HCT116 (cell line): ENCODE measurements around the gene APOBEC3B.

ENCODE experiments used
- CBX3 ChIP-seq: IDR thresholded peaks from 2 replicates; pipeline ENCODE4 v1.6.1; 2012; ENCODE audit warnings: low read depth
- EZH2 ChIP-seq: fragments of 200-600 bp; sonication (generic); IDR thresholded peaks from 2 replicates; pipeline ENCODE4 v1.6.1; 2017; ENCODE audit warnings: antibody characterized with exemption, mixed run types
- FOSL1 ChIP-seq: IDR thresholded peaks from 2 replicates; pipeline ENCODE4 v1.6.1; 2012; ENCODE audit warnings: low read depth
- JUND ChIP-seq: IDR thresholded peaks from 2 replicates; pipeline ENCODE4 v1.6.1; 2012
- MAX ChIP-seq: IDR thresholded peaks from 2 replicates; pipeline ENCODE4 v1.6.1; 2012
- POLR2A ChIP-seq: IDR thresholded peaks from 2 replicates; pipeline ENCODE4 v1.7.0; 2011; ENCODE audit warnings: borderline replicate concordance; ENCODE audit not compliant: insufficient read depth, insufficient read length; ENCODE audit errors: extremely low read depth
- POLR2AphosphoS5 ChIP-seq: IDR thresholded peaks from 2 replicates; pipeline ENCODE4 v1.6.1; 2011; ENCODE audit warnings: mild to moderate bottlenecking, low read depth, low read length, moderate library complexity
- RAD21 ChIP-seq: IDR thresholded peaks from 2 replicates; pipeline ENCODE4 v1.6.1; 2012; ENCODE audit warnings: low read depth, mild to moderate bottlenecking
- ZNF274 ChIP-seq: fragments of 200-500 bp; sonication (Bioruptor generic); IDR thresholded peaks from 2 replicates; pipeline ENCODE4 v1.6.1; 2014; ENCODE audit warnings: mild to moderate bottlenecking, low read depth, low read length, inconsistent platforms
- TF ChIP-seq, protein P1 (sequence below), 3 experiments: fragments of 200-600 bp in 1 of 3; sonication (generic) in 1 of 3; IDR thresholded peaks in 2 of 3; conservative IDR thresholded peaks in 1 of 3; 2 replicates each; pipeline ENCODE4 v1.5.1; 2012 to 2017; ENCODE audit warnings: low read depth in 2 of 3, low read length in 2 of 3, antibody characterized with exemption in 1 of 3, borderline replicate concordance in 1 of 3, control low read depth in 1 of 3, mild to moderate bottlenecking in 1 of 3, mixed read lengths in 1 of 3, mixed run types in 1 of 3, moderate library complexity in 1 of 3; ENCODE audit not compliant: insufficient read depth in 1 of 3

GRCh38 chr22:38942702-38943101, 39.4 kb upstream of the APOBEC3B start:
- TF ChIP-seq ZNF274: no peak
- TF ChIP-seq, protein P1, sequence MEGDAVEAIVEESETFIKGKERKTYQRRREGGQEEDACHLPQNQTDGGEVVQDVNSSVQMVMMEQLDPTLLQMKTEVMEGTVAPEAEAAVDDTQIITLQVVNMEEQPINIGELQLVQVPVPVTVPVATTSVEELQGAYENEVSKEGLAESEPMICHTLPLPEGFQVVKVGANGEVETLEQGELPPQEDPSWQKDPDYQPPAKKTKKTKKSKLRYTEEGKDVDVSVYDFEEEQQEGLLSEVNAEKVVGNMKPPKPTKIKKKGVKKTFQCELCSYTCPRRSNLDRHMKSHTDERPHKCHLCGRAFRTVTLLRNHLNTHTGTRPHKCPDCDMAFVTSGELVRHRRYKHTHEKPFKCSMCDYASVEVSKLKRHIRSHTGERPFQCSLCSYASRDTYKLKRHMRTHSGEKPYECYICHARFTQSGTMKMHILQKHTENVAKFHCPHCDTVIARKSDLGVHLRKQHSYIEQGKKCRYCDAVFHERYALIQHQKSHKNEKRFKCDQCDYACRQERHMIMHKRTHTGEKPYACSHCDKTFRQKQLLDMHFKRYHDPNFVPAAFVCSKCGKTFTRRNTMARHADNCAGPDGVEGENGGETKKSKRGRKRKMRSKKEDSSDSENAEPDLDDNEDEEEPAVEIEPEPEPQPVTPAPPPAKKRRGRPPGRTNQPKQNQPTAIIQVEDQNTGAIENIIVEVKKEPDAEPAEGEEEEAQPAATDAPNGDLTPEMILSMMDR (IDR thresholded peaks at IDR 0.05 in 2 of 3, conservative IDR thresholded peaks at IDR 0.05 in 1 of 3; ENCODE audit: borderline replicate concordance in 1 of 3, insufficient read depth in 1 of 3, low read depth in 2 of 3, low read length in 2 of 3): no peak
- TF ChIP-seq MAX: no peak
- TF ChIP-seq POLR2AphosphoS5: no peak
- TF ChIP-seq EZH2: no peak
- no peak for TF ChIP-seq JUND
- TF ChIP-seq POLR2A: no peak
- TF ChIP-seq RAD21: no peak
- no peak for TF ChIP-seq FOSL1
- TF ChIP-seq CBX3: no peak
